ENCODE results near the gene UPK3A. TPM values are rescaled to one million over a fixed set of nuclear protein-coding genes. Genes with fewer than 3 reads are reported as not detected.
A peak's percentile ranks its signal among the peaks of the same experiment; 100 is the strongest.

The UPK3A gene
- total RNA-seq, 2 experiments from 2014 or later = not detected

GRCh38 chr22:45337536-45337935 lies 52.8 kb downstream of the UPK3A start:
- H3K27me3 Mint-ChIP-seq = no peaks in the 10 kb centered on the region
- DNase-seq (no peak), ATAC-seq (ENCODE audit: poor library complexity) (no peak)
- H3K4me3 Mint-ChIP-seq = no peak overlapping the region
- TF ChIP-seq CTCF (IDR thresholded peaks at IDR 0.05) = no peak
- Histone ChIP-seq H3K9me3 (ENCODE audit: control insufficient read depth in 1 of 2, insufficient read depth in 1 of 2, low read length in 2 of 2) (no peaks in the 10 kb centered on the region), H3K27ac (ENCODE audit: low read depth in 1 of 2, low read length in 2 of 2) (no peak overlapping the region), H3K4me1 (ENCODE audit: insufficient read depth, low read length) (peaks cover 27% of the 10 kb centered on the region), H3K36me3 (ENCODE audit: insufficient read depth, low read length) (peaks cover 84% of the 10 kb centered on the region), H3K4me3 (ENCODE audit: low read length) (no peak overlapping the region), H3K27me3 (ENCODE audit: control insufficient read depth in 1 of 2, insufficient read depth in 2 of 2, low read length in 2 of 2) (no peaks in the 10 kb centered on the region)
- peaks cover 90% of the 10 kb centered on the region for H3K36me3 Mint-ChIP-seq (ENCODE audit: low read depth)
- intact Hi-C loops (cut with DNase I, micrococcal nuclease) = loop anchor here (2.0 to 5.0 kb wide), 2 partner anchors 19 to 95 kb away; no protein-coding TSS in a partner anchor
- CTCF ChIA-PET = no interaction called here
- POLR2A ChIA-PET = no interaction called here
- H3K4me1 Mint-ChIP-seq (ENCODE audit: low read depth) = peaks cover 34% of the 10 kb centered on the region
- H3K27ac Mint-ChIP-seq = peak overlapping the region; percentile 87
- H3K9me3 Mint-ChIP-seq = no peaks in the 10 kb centered on the region

- Mint-ChIP-seq H3K4me1 (ENCODE audit: low read depth) (peaks cover 34% of the 10 kb centered on the region), H3K9me3 (no peaks in the 10 kb centered on the region), H3K36me3 (ENCODE audit: low read depth) (peaks cover 88% of the 10 kb centered on the region), H3K4me3 (no peak overlapping the region), H3K27me3 (no peaks in the 10 kb centered on the region), H3K27ac (no peak overlapping the region)
- POLR2A ChIA-PET = no interaction called here
- intact Hi-C loops (cut with DNase I, micrococcal nuclease) = loop anchor here in 1 of 2 experiments (5.0 kb wide), 1 partner anchor 94 kb away; no protein-coding TSS in a partner anchor
- Histone ChIP-seq H3K27me3 (ENCODE audit: control insufficient read depth in 1 of 2, insufficient read depth in 2 of 2, low read length in 2 of 2) (no peaks in the 10 kb centered on the region), H3K27ac (ENCODE audit: low read depth in 1 of 2, low read length in 2 of 2) (no peak overlapping the region), H3K4me1 (ENCODE audit: insufficient read depth, low read length) (peaks cover 24% of the 10 kb centered on the region), H3K36me3 (ENCODE audit: insufficient read depth, low read length) (peaks cover 80% of the 10 kb centered on the region), H3K4me3 (ENCODE audit: low read length) (no peak overlapping the region), H3K9me3 (ENCODE audit: control insufficient read depth in 1 of 2, insufficient read depth in 1 of 2, low read length in 2 of 2) (no peaks in the 10 kb centered on the region)
- ATAC-seq (ENCODE audit: poor library complexity) (no peak), DNase-seq (no peak)
- CTCF ChIA-PET = no interaction called here
- no peak for TF ChIP-seq CTCF (IDR thresholded peaks at IDR 0.05)
These were observed 54.0 kb downstream of the UPK3A start for GRCh38 chr22:45338795-45339194.

- Histone ChIP-seq H3K27ac (ENCODE audit: low read depth in 1 of 2, low read length in 2 of 2) (no peak overlapping the region), H3K9me3 (ENCODE audit: control insufficient read depth in 1 of 2, insufficient read depth in 1 of 2, low read length in 2 of 2) (no peaks in the 10 kb centered on the region), H3K27me3 (ENCODE audit: control insufficient read depth in 1 of 2, insufficient read depth in 2 of 2, low read length in 2 of 2) (no peaks in the 10 kb centered on the region), H3K4me1 (ENCODE audit: insufficient read depth, low read length) (peaks cover 24% of the 10 kb centered on the region), H3K4me3 (ENCODE audit: low read length) (no peak overlapping the region), H3K36me3 (ENCODE audit: insufficient read depth, low read length) (peaks cover 66% of the 10 kb centered on the region)
- intact Hi-C loops (cut with DNase I, micrococcal nuclease) = no loop called here
- ATAC-seq (ENCODE audit: poor library complexity) (no peak), DNase-seq (no peak)
- TF ChIP-seq CTCF (IDR thresholded peaks at IDR 0.05) = no peak
- ChIA-PET POLR2A (no interaction called here), CTCF (no interaction called here)
- H3K9me3 Mint-ChIP-seq = no peaks in the 10 kb centered on the region
- peak overlapping the region; percentile 57 for H3K27ac Mint-ChIP-seq
- H3K27me3 Mint-ChIP-seq = no peaks in the 10 kb centered on the region
- peaks cover 88% of the 10 kb centered on the region for H3K36me3 Mint-ChIP-seq (ENCODE audit: low read depth)
- no peak overlapping the region for H3K4me3 Mint-ChIP-seq
- H3K4me1 Mint-ChIP-seq (ENCODE audit: low read depth) = peaks cover 24% of the 10 kb centered on the region
These were observed 55.6 kb downstream of the UPK3A start for GRCh38 chr22:45340323-45340722.

Data from CD4-positive, alpha-beta T cell (primary cell).